ENCODE measurements around the gene ADCY4. TPM values are rescaled to one million over a fixed set of nuclear protein-coding genes. Genes with fewer than 3 reads are reported as not detected.

ADCY4 gene
- total RNA-seq, 1 experiment from 2014 or later = 1.1 TPM

GRCh38 chr14:24337144-24337823, 2.4 kb upstream of the ADCY4 start (continued):
- TF ChIP-seq ZSCAN18 (CRISPR knock-in tag; IDR thresholded peaks at IDR 0.05) (no peak), AFF4 (CRISPR knock-in tag; IDR thresholded peaks at IDR 0.05; ENCODE audit: borderline replicate concordance) (no peak), RORB (CRISPR knock-in tag; IDR thresholded peaks at IDR 0.05) (no peak)

GRCh38 chr14:24335461-24336171, 745 bp upstream of the ADCY4 start:
- H3K36me3 Mint-ChIP-seq = no peaks in the 10 kb centered on the region
- H3K4me3 Mint-ChIP-seq = peak overlapping the region; percentile 78
- no peak overlapping the region for H3K27ac Mint-ChIP-seq
- no peak for ATAC-seq
- ChIA-PET POLR2A (no interaction called here), CTCF (interaction anchor here (0.6 to 17.1 kb wide), 7 partner anchors 12 to 101 kb away, joined by 3 to 518 read pairs (median 4); partner anchors contain the start of genes CBLN3, CIDEB, KHNYN and TINF2)
- peaks cover 100% of the 10 kb centered on the region for H3K27me3 Mint-ChIP-seq (ENCODE audit: low read depth)
- H3K4me1 Mint-ChIP-seq = peaks cover 27% of the 10 kb centered on the region
- no peak for DNase-seq (ENCODE audit: low spot score)
- TF ChIP-seq USF2 (CRISPR knock-in tag; IDR thresholded peaks at IDR 0.05) (no peak), MLX (CRISPR knock-in tag; IDR thresholded peaks at IDR 0.05) (no peak), MXD4 (CRISPR knock-in tag; IDR thresholded peaks at IDR 0.05; ENCODE audit: borderline replicate concordance) (no peak), HMGXB4 (CRISPR knock-in tag; IDR thresholded peaks at IDR 0.05) (no peak), ZMAT4 (CRISPR knock-in tag; IDR thresholded peaks at IDR 0.05) (no peak), ARID4B (CRISPR knock-in tag; IDR thresholded peaks at IDR 0.05; ENCODE audit: borderline replicate concordance) (no peak)
- no peaks in the 10 kb centered on the region for H3K9me3 Mint-ChIP-seq

Measured in WTC11 (cell line).